ENCODE results near the gene EMSY. TPM values are rescaled to one million over a fixed set of nuclear protein-coding genes. Genes with fewer than 3 reads are reported as not detected.

The EMSY gene
- polyA plus RNA-seq, 1 donor: 41.1 TPM

- DNase-seq: no peak
Observed at GRCh38 chr11:76523786-76524436, 79.1 kb downstream of the EMSY start.

DNA sequence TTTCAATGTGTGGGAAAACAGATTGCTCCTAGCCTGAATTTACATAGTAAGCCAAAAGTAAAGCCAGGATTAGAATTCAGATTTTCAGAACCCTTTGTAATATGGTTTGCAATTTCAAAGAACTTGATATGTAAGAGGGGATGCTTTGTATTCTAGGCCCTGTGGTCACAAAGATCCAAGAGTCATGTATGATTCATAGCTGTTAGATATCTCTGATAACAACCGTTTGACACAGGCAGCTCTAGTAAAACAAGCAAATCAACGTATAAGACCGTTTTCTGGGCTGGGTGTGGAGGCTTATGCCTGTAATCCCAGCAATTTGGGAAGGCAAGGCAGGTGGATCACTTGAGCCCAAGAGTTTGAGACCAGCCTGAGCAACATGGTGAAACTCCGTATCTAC, 79.6 kb downstream of the EMSY start:
- DNase-seq: no peak

- no peak for DNase-seq
Observed at GRCh38 chr11:76524919-76525318, 80.1 kb downstream of the EMSY start.

GRCh38 chr11:76526878-76527277, 82.1 kb downstream of the EMSY start:
- no peak for DNase-seq

GRCh38 chr11:76542436-76542835, 97.6 kb downstream of the EMSY start:
- DNase-seq: no peak

GRCh38 chr11:76543006-76543703, 98.3 kb downstream of the EMSY start:
- DNase-seq: no peak

DNA sequence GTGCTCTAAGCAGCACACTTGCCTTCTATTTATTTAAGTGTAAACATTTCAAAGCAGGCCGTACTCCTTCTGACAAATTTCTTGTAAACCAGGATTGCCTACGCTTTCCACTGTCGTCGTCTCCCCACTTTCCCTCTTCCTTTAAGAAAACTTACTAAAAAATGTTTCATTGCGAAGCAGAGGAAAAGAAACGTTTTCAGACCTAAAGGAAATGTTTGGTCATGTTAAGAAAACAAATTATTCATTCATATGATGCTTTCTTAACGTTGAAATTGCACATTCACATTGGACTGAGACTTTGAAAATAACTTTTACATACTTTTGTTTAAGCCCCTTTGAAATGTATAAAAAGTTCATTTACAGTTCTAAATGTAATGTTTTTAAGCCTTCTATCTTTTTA, 106.0 kb downstream of the EMSY start:
- no peak for DNase-seq

DNA sequence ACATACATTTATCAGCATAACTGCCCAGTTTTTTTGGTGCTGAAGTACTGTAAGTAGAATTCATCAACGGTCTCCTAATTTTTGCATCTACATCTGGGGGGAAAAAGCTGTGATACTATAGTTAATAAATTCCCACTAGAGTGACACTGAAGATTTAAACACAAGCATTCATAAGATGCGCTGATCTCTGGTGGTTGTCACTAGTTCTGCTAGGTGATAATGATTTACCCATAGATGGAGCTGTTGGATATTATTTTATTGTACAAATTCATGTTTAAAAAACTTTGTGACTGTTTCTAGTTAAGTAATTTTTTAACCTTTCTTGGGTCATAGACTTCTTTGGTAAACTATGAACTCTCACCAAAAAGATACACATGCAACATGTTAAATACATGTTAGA, 106.6 kb downstream of the EMSY start:
- no peak for DNase-seq

DNA sequence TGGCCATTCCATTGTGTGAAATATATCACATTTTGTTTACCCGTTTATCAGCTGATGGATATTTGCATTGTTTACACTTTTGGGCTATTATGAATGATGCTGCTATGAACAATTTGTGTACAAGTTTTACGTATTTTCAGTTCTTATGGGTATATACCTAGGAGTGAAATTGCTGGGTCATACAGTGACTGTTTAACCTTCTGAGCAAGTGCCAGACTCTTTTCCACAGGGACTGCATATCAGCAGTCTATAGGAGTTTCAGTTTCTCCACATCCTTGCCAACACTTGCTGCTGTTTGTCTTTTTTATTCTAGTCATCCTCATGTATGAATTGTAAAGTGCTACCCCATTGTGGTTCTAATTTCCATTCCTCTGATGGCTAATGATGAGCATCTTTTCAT, 108.2 kb downstream of the EMSY start:
- DNase-seq: no peak

DNA sequence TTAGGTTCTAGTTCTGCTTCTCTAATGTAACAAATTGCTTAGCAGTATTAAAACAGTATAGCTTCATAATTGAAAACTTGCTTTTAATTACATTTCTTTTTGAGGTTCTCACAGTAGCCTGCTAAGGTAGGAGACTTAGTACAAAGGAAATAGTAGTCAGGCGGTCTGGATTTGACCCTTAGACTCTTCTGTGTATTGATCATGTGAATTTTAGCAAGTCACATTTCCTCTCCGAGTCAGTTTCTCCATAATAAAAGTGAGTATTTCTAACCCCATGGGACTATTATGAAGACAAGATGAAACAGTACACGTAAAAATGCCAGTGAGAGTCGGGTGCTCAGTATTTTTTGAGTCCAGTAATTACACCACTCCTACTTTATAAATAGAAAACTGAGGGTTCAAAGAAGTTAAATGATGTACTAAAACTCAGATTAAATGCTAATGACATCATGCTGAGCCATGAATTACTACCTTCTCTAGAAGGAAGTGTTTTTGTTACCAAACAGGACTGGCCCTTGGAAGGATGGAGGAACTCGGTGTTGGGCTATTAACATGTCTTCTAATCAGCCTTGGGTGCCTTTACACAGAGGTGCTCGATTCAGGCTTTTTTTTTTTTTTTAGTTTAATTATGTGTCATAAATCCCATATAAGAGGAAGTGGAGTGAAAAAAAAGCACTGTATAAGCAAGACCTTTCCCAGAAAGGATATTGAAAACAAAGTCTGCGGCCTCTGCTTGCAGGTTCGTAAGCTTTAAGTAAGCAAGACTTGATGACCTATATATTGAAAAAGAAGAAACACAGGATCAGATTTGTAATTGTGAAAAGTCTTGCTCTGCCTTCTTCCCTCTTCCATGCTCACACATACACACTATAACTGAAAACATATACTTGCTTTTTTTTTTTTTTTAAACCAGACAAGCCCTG, 109.0 kb downstream of the EMSY start:
- DNase-seq: no peak

- no peak for DNase-seq
Observed at GRCh38 chr11:76554767-76555166, 109.9 kb downstream of the EMSY start.

DNA sequence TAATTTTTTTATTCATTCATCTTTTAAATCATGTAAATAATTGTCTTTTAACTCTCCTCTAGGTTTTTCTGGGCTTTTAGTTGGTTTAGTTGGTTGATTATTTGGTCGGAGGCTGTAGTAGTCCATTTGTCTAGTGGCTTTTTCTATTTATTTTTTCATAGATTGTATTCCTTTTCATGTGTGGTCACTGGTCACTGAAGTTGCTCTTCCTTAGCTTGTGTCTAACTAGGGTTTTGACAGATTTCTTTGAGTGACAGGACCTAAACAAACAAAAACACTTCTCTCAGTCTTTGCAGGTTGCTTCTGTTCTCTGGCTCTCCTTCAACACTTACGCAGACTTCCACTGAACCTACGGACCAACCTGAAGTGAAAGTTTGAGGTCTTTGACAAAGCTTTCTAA, 112.6 kb downstream of the EMSY start:
- DNase-seq: no peak

- DNase-seq: no peak
Observed at GRCh38 chr11:76558473-76558872, 113.7 kb downstream of the EMSY start.

GRCh38 chr11:76558891-76559290, 114.1 kb downstream of the EMSY start:
- DNase-seq: no peak

- no peak for DNase-seq
Observed at GRCh38 chr11:76559346-76559745, 114.5 kb downstream of the EMSY start.

- DNase-seq: no peak
Observed at GRCh38 chr11:76560219-76560618, 115.4 kb downstream of the EMSY start.

GRCh38 chr11:76561245-76561644, 116.4 kb downstream of the EMSY start:
- no peak for DNase-seq

DNA sequence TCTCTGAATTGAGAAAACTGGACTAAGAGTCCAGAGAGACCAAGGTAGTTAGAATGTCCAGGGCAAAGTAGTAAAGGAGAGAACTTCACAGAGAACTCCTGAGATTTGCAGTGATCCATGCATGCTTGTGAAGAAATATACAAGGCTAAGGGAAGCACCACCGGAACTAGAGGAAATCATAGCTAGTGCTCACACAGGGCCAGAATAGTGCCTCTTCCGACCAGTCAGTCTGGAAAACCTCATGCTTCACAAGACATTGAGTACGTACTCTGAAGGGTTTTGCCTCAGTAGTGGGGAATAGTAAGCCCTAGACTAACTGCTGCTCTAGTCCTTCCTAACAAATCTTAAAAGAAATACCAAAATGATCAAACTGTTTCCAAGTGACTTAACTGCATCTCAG, 117.7 kb downstream of the EMSY start:
- no peak for DNase-seq

DNA sequence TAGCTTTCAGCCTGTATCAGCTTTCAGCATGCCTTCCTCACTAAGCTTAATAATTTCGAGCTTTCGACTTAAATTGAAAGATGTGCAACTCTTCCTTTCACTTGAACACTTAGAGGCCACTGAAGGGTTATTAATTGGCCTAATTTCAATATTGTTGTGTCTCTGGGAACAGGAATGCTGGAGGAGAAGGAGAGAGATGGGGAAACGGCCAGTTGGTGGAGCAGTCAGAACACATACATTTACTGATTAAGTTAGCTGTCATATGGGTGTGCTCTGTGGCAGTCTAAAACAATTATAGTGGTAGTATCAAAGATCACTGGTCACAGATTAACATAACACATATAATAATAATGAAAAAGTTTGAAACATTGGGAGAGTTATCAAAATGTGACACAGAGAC, 119.5 kb downstream of the EMSY start:
- DNase-seq: no peak

GRCh38 chr11:76566811-76567210, 122.0 kb downstream of the EMSY start:
- no peak for DNase-seq

DNA sequence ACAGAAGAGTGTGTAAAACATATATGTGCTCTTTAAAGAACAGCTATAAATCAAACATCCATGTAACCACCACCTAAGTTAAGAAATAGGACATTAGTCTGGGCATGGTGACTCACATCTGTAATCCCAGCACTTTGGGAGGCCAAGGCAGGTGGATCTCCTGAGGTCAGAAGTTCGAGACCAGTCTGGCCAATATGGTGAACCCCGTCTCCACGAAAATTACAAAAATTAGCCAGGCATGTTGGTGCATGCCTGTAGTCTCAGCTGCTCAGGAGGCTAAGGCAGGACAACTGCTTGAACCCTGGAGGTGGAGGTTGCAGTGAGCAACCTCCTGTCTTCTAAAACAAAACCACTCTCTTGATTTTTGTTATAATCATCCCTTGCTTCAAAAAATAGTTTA, 122.4 kb downstream of the EMSY start:
- no peak for DNase-seq

GRCh38 chr11:76568139-76568538, 123.3 kb downstream of the EMSY start:
- DNase-seq: no peak

GRCh38 chr11:76568621-76569020, 123.8 kb downstream of the EMSY start:
- DNase-seq: no peak
